Activated T-helper 17 cell treated with anti-CD3 and anti-CD28 coated beads, Interleukin-2, amount 50 U/mL, for 72 hours (primary cell): ENCODE data around the gene KATNIP. TPM values are rescaled to one million over a fixed set of nuclear protein-coding genes. Genes with fewer than 3 reads are reported as not detected.
"Not testable (repeated sequence)": the region's sequence is repeated elsewhere in the genome, so short reads cannot be mapped to it uniquely, and the experiment has no call there.

ENCODE experiments used
- ATAC-seq: fragments of 150-1000 bp; cut with Tn5 transposase; replicated peaks from 2 replicates; pipeline ENCODE4 v1.10.0; 2021; ENCODE audit warnings: mild to moderate bottlenecking, moderate library complexity
- H3K27ac Mint-ChIP-seq: one replicate; pipeline ENCODE4 v1.8.0; 2022; ENCODE audit warnings: mixed read lengths
- H3K27me3 Mint-ChIP-seq: one replicate; pipeline ENCODE4 v1.8.0; 2022; ENCODE audit warnings: mixed read lengths
- H3K36me3 Mint-ChIP-seq: one replicate; pipeline ENCODE4 v1.8.0; 2022; ENCODE audit warnings: low read depth, mild to moderate bottlenecking, mixed read lengths
- H3K4me1 Mint-ChIP-seq: one replicate; pipeline ENCODE4 v1.8.0; 2022; ENCODE audit warnings: mixed read lengths
- H3K4me3 Mint-ChIP-seq: one replicate; pipeline ENCODE4 v1.8.0; 2022; ENCODE audit warnings: mild to moderate bottlenecking, mixed read lengths
- H3K9me3 Mint-ChIP-seq: one replicate; pipeline ENCODE4 v1.8.0; 2022; ENCODE audit warnings: mixed read lengths
- total RNA-seq, 2 donors: library from RNA; stranded (reverse); gene quantifications; one replicate each; pipeline ENCODE4 v1.2.3, GENCODE V29; 2022

The KATNIP gene
- total RNA-seq, 2 donors from 2014 or later = 12.9 to 14.3 TPM

DNA sequence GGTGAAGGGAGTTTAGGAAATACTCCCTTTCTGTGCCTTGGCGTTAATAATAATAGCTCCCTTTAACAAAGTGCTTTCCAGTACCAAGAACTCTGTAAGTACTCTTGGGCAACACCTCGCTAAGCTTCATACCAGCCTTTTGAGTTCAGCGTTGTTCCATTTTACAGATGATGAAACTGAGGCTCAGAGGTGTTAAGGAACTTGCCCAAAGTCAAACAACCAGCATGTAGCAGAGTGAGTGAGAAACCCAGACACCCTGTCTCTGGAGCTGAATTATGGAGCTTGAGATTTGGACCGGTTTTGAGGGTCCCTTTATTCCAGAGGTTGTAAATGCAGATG is 607 bp downstream of the KATNIP start:
- Mint-ChIP-seq H3K27me3 (no peaks in the 10 kb centered on the region), H3K9me3 (no peaks in the 10 kb centered on the region), H3K4me1 (peaks cover 27% of the 10 kb centered on the region), H3K4me3 (peak overlapping the region; percentile 99), H3K27ac (peak overlapping the region; percentile 100), H3K36me3 (peaks cover 28% of the 10 kb centered on the region)
- no peak for ATAC-seq

DNA sequence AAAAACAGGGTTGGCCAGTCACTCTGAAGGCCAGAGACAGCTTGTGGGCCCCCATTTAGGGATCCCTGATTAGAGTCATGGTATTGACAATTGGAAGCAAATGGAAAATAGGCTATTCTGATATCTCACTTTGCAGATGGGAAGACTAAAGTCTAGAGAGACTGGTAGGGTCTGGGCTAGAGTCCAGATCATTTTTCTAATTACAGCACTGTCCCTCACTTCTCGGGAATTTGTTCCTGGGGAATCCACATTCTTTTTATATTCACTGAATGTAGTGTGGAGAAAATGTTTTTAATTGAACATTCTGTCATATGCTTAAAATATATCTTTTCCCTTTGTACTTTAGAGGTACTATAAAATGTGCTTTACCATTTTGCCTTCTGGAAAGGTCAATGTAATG is 1.1 kb downstream of the KATNIP start:
- Mint-ChIP-seq H3K4me3 (peak overlapping the region; percentile 99), H3K27me3 (no peaks in the 10 kb centered on the region), H3K36me3 (peaks cover 23% of the 10 kb centered on the region), H3K27ac (peak overlapping the region; percentile 100), H3K9me3 (no peaks in the 10 kb centered on the region), H3K4me1 (peaks cover 26% of the 10 kb centered on the region)
- ATAC-seq = no peak

DNA sequence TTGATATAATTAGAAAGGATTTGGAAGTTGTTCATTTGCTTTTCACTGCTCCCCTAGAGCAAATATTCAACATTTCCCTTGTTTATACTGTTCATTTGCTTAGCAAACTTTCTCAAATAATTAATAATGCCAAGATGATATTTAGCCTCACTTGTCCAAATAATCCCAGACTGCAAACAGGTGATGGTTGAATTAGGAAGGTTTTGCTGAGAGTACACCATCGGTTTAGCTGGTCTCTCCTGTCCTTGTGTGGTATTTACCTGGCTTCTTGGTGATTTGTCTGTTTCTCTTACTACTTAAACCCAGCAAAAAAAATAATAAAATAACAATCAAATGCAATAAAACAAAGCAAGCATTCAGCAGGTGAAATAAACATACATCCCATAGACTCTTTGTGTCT is 6.5 kb downstream of the KATNIP start:
- no peak overlapping the region for H3K4me3 Mint-ChIP-seq

DNA sequence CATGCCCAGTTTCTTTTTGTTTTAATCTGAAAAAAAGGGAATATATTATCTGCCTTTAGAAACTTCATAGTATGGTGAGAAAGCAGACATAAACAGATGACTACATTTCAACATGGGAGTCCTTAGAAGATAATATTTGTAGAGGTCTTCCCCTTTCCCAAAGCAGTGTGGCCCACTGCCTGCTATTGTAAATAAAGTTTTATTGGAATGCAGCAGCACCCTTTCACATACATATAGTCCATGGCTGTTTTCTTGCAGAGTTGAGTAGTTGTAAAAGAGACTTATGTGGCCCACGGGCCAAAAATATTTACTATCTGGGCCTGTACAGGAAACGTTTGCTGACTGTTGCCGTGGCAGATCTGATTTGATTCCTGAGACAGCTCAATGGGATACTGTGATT is 8.5 kb downstream of the KATNIP start:
- no peaks in the 10 kb centered on the region for H3K36me3 Mint-ChIP-seq
- H3K4me1 Mint-ChIP-seq = peaks cover 5% of the 10 kb centered on the region
- H3K9me3 Mint-ChIP-seq = no peaks in the 10 kb centered on the region
- H3K4me3 Mint-ChIP-seq = no peak overlapping the region
- ATAC-seq = no peak
- peak overlapping the region; percentile 25 for H3K27ac Mint-ChIP-seq
- no peaks in the 10 kb centered on the region for H3K27me3 Mint-ChIP-seq

More for the DNA sequence above, 6.5 kb downstream of the KATNIP start:
- Mint-ChIP-seq H3K27me3 (no peaks in the 10 kb centered on the region), H3K36me3 (no peaks in the 10 kb centered on the region), H3K9me3 (no peaks in the 10 kb centered on the region), H3K4me1 (peaks cover 5% of the 10 kb centered on the region), H3K27ac (no peak overlapping the region)
- no peak for ATAC-seq

- Mint-ChIP-seq H3K27me3 (no peaks in the 10 kb centered on the region), H3K27ac (peak overlapping the region; percentile 25)
- ATAC-seq = no peak
These were observed 9.0 kb downstream of the KATNIP start for GRCh38 chr16:27558932-27559331.

DNA sequence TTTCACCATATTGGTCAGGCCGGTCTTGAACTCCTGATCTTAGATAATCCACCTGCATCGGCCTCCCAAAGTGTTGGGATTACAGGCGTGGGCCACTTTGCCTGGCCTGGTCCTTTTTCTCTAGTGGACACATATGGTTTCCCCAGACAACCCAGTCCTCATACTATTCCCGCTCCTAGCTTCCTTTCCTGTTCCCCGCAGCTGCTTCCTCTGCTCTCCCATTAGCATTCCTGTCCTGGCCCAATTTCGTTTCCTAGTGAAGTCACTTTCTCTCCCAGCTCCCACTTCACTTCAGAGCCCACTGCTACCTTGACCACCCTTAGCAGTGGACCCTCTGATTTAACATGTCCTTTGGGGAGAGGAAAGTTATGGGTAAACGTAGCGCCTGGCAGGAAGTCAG is 11.3 kb downstream of the KATNIP start:
- ATAC-seq = no peak
- Mint-ChIP-seq H3K27ac (no peak overlapping the region), H3K27me3 (no peaks in the 10 kb centered on the region), H3K4me3 (no peak overlapping the region), H3K36me3 (no peaks in the 10 kb centered on the region), H3K9me3 (no peaks in the 10 kb centered on the region), H3K4me1 (peaks cover 5% of the 10 kb centered on the region)

More at GRCh38 chr16:27558932-27559331, 9.0 kb downstream of the KATNIP start:
- H3K4me3 Mint-ChIP-seq = no peak overlapping the region
- H3K9me3 Mint-ChIP-seq = no peaks in the 10 kb centered on the region
- peaks cover 5% of the 10 kb centered on the region for H3K4me1 Mint-ChIP-seq
- no peaks in the 10 kb centered on the region for H3K36me3 Mint-ChIP-seq

GRCh38 chr16:27564224-27564623 is 14.3 kb downstream of the KATNIP start:
- H3K36me3 Mint-ChIP-seq = no peaks in the 10 kb centered on the region
- no peaks in the 10 kb centered on the region for H3K27me3 Mint-ChIP-seq
- H3K9me3 Mint-ChIP-seq = no peaks in the 10 kb centered on the region
- H3K27ac Mint-ChIP-seq = no peak overlapping the region
- H3K4me3 Mint-ChIP-seq = no peak overlapping the region
- no peaks in the 10 kb centered on the region for H3K4me1 Mint-ChIP-seq
- ATAC-seq = no peak

DNA sequence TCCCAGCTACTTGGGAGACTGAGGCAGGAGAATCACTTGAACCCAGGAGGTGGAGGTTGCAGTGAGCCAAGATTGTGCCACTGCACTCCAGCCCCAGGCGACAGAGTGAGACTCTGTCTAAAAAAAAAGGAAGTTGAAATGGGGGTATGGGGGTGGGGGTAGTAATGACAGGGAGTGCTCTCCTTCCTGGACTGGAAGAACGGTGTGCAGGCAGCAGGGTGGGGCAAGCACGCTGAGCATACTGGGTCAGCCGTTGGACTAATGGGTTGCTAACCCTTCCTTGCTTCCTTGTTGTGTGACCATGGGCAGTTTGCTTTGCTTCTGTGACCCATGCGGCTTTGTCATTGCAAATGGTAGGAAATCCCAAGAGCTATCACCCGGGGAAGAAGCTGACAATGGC is 16.5 kb downstream of the KATNIP start:
- ATAC-seq = no peak
- Mint-ChIP-seq H3K9me3 (no peaks in the 10 kb centered on the region), H3K27ac (no peak overlapping the region), H3K27me3 (no peaks in the 10 kb centered on the region), H3K4me3 (no peak overlapping the region), H3K4me1 (no peaks in the 10 kb centered on the region), H3K36me3 (no peaks in the 10 kb centered on the region)

GRCh38 chr16:27568077-27568476 is 18.1 kb downstream of the KATNIP start:
- no peaks in the 10 kb centered on the region for H3K27me3 Mint-ChIP-seq
- H3K4me3 Mint-ChIP-seq = no peak overlapping the region
- no peak for ATAC-seq

GRCh38 chr16:27570986-27571385 is 21.0 kb downstream of the KATNIP start:
- H3K4me1 Mint-ChIP-seq, ATAC-seq, H3K4me3 Mint-ChIP-seq, H3K27me3 Mint-ChIP-seq, H3K27ac Mint-ChIP-seq, H3K9me3 Mint-ChIP-seq, H3K36me3 Mint-ChIP-seq: not testable (repeated sequence)

More at GRCh38 chr16:27568077-27568476, 18.1 kb downstream of the KATNIP start:
- Mint-ChIP-seq H3K27ac (no peak overlapping the region), H3K36me3 (no peaks in the 10 kb centered on the region), H3K4me1 (no peaks in the 10 kb centered on the region), H3K9me3 (no peaks in the 10 kb centered on the region)

- Mint-ChIP-seq H3K27me3 (no peaks in the 10 kb centered on the region), H3K36me3 (no peaks in the 10 kb centered on the region), H3K27ac (no peak overlapping the region), H3K9me3 (no peaks in the 10 kb centered on the region), H3K4me3 (no peak overlapping the region), H3K4me1 (peaks cover 4% of the 10 kb centered on the region)
- no peak for ATAC-seq
These were observed 21.7 kb downstream of the KATNIP start for GRCh38 chr16:27571433-27572326.

DNA sequence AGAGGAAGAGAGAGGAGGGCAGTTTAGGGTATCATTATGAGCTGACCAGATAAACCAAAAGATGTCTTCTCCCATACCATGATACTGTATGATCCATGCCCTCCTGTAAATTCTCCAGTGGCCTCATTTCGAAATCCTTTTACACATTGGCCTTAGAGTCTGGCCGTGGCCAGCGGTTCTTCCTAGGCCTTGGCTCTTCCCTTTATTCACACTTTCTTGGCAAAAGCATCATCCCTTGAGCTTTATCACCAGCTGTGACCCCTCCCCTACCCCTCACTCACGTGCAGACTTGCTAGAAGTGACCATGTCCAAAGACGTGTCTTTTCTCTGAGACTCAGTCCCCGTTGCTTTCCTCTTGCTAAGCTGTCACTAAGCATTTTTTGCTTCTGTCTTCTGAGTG is 22.8 kb downstream of the KATNIP start:
- Mint-ChIP-seq H3K27me3 (no peaks in the 10 kb centered on the region), H3K4me1 (peaks cover 4% of the 10 kb centered on the region), H3K27ac (no peak overlapping the region), H3K36me3 (no peaks in the 10 kb centered on the region), H3K9me3 (no peaks in the 10 kb centered on the region), H3K4me3 (no peak overlapping the region)
- no peak for ATAC-seq

- Mint-ChIP-seq H3K27me3 (no peaks in the 10 kb centered on the region), H3K36me3 (peaks cover 5% of the 10 kb centered on the region), H3K9me3 (no peaks in the 10 kb centered on the region), H3K4me1 (peaks cover 15% of the 10 kb centered on the region), H3K4me3 (no peak overlapping the region), H3K27ac (no peak overlapping the region)
- no peak for ATAC-seq
These were observed 26.8 kb downstream of the KATNIP start for GRCh38 chr16:27576729-27577128.

GRCh38 chr16:27579087-27579980 is 29.4 kb downstream of the KATNIP start:
- H3K9me3 Mint-ChIP-seq = no peaks in the 10 kb centered on the region
- H3K4me1 Mint-ChIP-seq = peaks cover 15% of the 10 kb centered on the region
- H3K4me3 Mint-ChIP-seq = peak overlapping the region; percentile 16
- H3K27ac Mint-ChIP-seq = peak overlapping the region; percentile 50
- no peaks in the 10 kb centered on the region for H3K27me3 Mint-ChIP-seq
- peaks cover 15% of the 10 kb centered on the region for H3K36me3 Mint-ChIP-seq
- peak; percentile 17 for ATAC-seq

GRCh38 chr16:27582883-27583282 is 32.9 kb downstream of the KATNIP start:
- Mint-ChIP-seq H3K9me3 (no peaks in the 10 kb centered on the region), H3K36me3 (peaks cover 15% of the 10 kb centered on the region), H3K27ac (no peak overlapping the region), H3K27me3 (no peaks in the 10 kb centered on the region), H3K4me3 (no peak overlapping the region), H3K4me1 (peaks cover 11% of the 10 kb centered on the region)
- no peak for ATAC-seq
